HepG2 (cell line): Measurements from ENCODE around the gene DNAJC5. TPM values are rescaled to one million over a fixed set of nuclear protein-coding genes. Genes with fewer than 3 reads are reported as not detected.

ENCODE experiments used
- ATM ChIP-seq: fragments of 450-650 bp; IDR thresholded peaks from 2 replicates; pipeline ENCODE4 v1.7.1; 2017; ENCODE audit warnings: mild to moderate bottlenecking, borderline replicate concordance
- BRD4 ChIP-seq: sonication (generic); formaldehyde crosslinking; IDR thresholded peaks from 2 replicates; pipeline ENCODE4 v1.4.0; 2020; ENCODE audit warnings: missing genetic modification reagents
- ELF1 ChIP-seq: sonication (generic); formaldehyde crosslinking; IDR thresholded peaks from 2 replicates; pipeline ENCODE4 v1.4.0; 2020; ENCODE audit warnings: missing genetic modification reagents
- FOXA3 ChIP-seq: IDR thresholded peaks from 2 replicates; pipeline ENCODE4 v1.6.1; 2016; ENCODE audit warnings: missing genetic modification reagents, missing compliant biosample characterization
- FOXP1 ChIP-seq, 2 experiments: fragments of 450-650 bp in 1 of 2; IDR thresholded peaks; 2 replicates each; pipeline ENCODE4 v1.6.1; 2017 to 2018; ENCODE audit warnings: antibody characterized with exemption in 1 of 2
- MTERF4 ChIP-seq: sonication (generic); formaldehyde crosslinking; IDR thresholded peaks from 2 replicates; pipeline ENCODE4 v1.8.0; 2023; ENCODE audit warnings: mild to moderate bottlenecking, missing genetic modification reagents
- NFE2L1 ChIP-seq: sonication (generic); formaldehyde crosslinking; IDR thresholded peaks from 2 replicates; pipeline ENCODE4 v1.4.0; 2020; ENCODE audit warnings: missing genetic modification reagents, mild to moderate bottlenecking, borderline replicate concordance
- PCBP1 ChIP-seq: fragments of 200-400 bp; formaldehyde crosslinking; IDR thresholded peaks from 2 replicates; pipeline ENCODE4 v1.6.1; 2017; ENCODE audit warnings: mild to moderate bottlenecking, low read depth, low read length, borderline replicate concordance
- PCBP2 ChIP-seq: fragments of 200-400 bp; formaldehyde crosslinking; optimal IDR thresholded peaks from 2 replicates; pipeline ENCODE3; 2018; ENCODE audit warnings: low read length, low read depth; ENCODE audit not compliant: poor library complexity, severe bottlenecking
- POGZ ChIP-seq: sonication (generic); formaldehyde crosslinking; IDR thresholded peaks from 2 replicates; pipeline ENCODE4 v1.4.0; 2020; ENCODE audit warnings: mild to moderate bottlenecking, missing genetic modification reagents
- POLR2G ChIP-seq: fragments of 200-400 bp; formaldehyde crosslinking; IDR thresholded peaks from 2 replicates; pipeline ENCODE4 v1.6.1; 2018; ENCODE audit warnings: mild to moderate bottlenecking, low read depth, low read length, moderate library complexity
- PRDM4 ChIP-seq: sonication (generic); formaldehyde crosslinking; IDR thresholded peaks from 2 replicates; pipeline ENCODE4 v1.9.0; 2021; ENCODE audit warnings: missing genetic modification reagents, borderline replicate concordance
- SALL1 ChIP-seq: sonication (generic); formaldehyde crosslinking; IDR thresholded peaks from 2 replicates; pipeline ENCODE4 v1.8.0; 2022; ENCODE audit warnings: mild to moderate bottlenecking, missing genetic modification reagents
- SIN3B ChIP-seq: fragments of 150-350 bp; IDR thresholded peaks from 2 replicates; pipeline ENCODE4 v1.6.1; 2014; ENCODE audit warnings: low read length
- SRSF4 ChIP-seq: fragments of 200-400 bp; formaldehyde crosslinking; IDR thresholded peaks from one replicate; pipeline ENCODE4 v1.6.1; 2018; ENCODE audit warnings: mild to moderate bottlenecking, low read depth, low read length, moderate library complexity; ENCODE audit not compliant: poor library complexity, severe bottlenecking
- TRAFD1 ChIP-seq: sonication (generic); formaldehyde crosslinking; IDR thresholded peaks from 2 replicates; pipeline ENCODE4 v1.5.1; 2020; ENCODE audit warnings: missing genetic modification reagents, mild to moderate bottlenecking, borderline replicate concordance
- ZBED4 ChIP-seq: sonication (generic); formaldehyde crosslinking; IDR thresholded peaks from 2 replicates; pipeline ENCODE4 v1.4.0; 2020; ENCODE audit warnings: missing genetic modification reagents, borderline replicate concordance
- ZNF501 ChIP-seq: sonication (generic); formaldehyde crosslinking; IDR thresholded peaks from 2 replicates; pipeline ENCODE4 v1.5.1; 2020; ENCODE audit warnings: mild to moderate bottlenecking, moderate library complexity, missing genetic modification reagents
- ZNF746 ChIP-seq: sonication (generic); formaldehyde crosslinking; IDR thresholded peaks from 2 replicates; pipeline ENCODE4 v1.8.0; 2022; ENCODE audit warnings: mild to moderate bottlenecking, missing genetic modification reagents
- ZNF816 ChIP-seq: sonication (generic); formaldehyde crosslinking; IDR thresholded peaks from 2 replicates; pipeline ENCODE4 v1.8.0; 2022; ENCODE audit warnings: missing genetic modification reagents, mild to moderate bottlenecking, borderline replicate concordance
- ZSCAN29 ChIP-seq: sonication (generic); formaldehyde crosslinking; conservative IDR thresholded peaks from 2 replicates; pipeline ENCODE4 v1.4.0; 2020; ENCODE audit warnings: mild to moderate bottlenecking, missing genetic modification reagents
- polyA plus RNA-seq, 8 experiments: library from polyadenylated mRNA; depleted of rRNA in 3 of 8; stranded (reverse) in 7 of 8; unstranded in 1 of 8; fragments of >200 nt; fragmentation: Illumina TruSeq in 4 of 8; extraction: Trizol in 4 of 8; gene quantifications; 2 replicates each; pipeline versions ENCODE4 v1.2.1 to v1.2.3, GENCODE V29; 2011 to 2016; ENCODE audit warnings: low read depth in 4 of 8, missing spikeins in 1 of 8, mixed read lengths in 1 of 8; ENCODE audit not compliant: insufficient read depth in 1 of 8
- total RNA-seq, 5 experiments: library from RNA; depleted of rRNA; stranded (reverse); fragments of >200 nt; fragmentation: Illumina TruSeq; extraction: Trizol; gene quantifications; 2 replicates each; pipeline ENCODE4 v1.2.3, GENCODE V29; 2016; ENCODE audit warnings: low read depth in 1 of 5

Gene DNAJC5
- total and polyA plus RNA-seq, 2 of the 13 experiments (the other 11 are each of a cell fraction or from before 2014, with no cell fraction given) = 42.8 to 64.5 TPM

- TF ChIP-seq SRSF4 (no peak), TRAFD1 (CRISPR knock-in tag) (no peak), PCBP1 (0 out of 2 replicates have a peak, but pooled peaks have one; percentile 94), ZNF746 (CRISPR knock-in tag) (no peak), SIN3B (no peak), FOXP1 (IDR thresholded peaks at IDR 0.05) (0 out of 2 replicates have a peak, but pooled peaks have one; percentile 50), FOXP1 (CRISPR knock-in tag; IDR thresholded peaks at IDR 0.05) (no peak), SALL1 (CRISPR knock-in tag) (no peak), ATM (0 out of 2 replicates have a peak, but pooled peaks have one; percentile 39), POLR2G (no peak), ZNF501 (CRISPR knock-in tag) (no peak), FOXA3 (CRISPR knock-in tag) (no peak), PCBP2 (peak; percentile 99), PRDM4 (CRISPR knock-in tag) (no peak), BRD4 (CRISPR knock-in tag) (no peak), ZBED4 (CRISPR knock-in tag) (no peak), ELF1 (CRISPR knock-in tag) (no peak), ZNF816 (CRISPR knock-in tag) (no peak), MTERF4 (no peak), ZSCAN29 (0 out of 2 replicates have a peak, but pooled peaks have one; percentile 20), POGZ (CRISPR knock-in tag) (no peak), NFE2L1 (CRISPR knock-in tag) (no peak)
Observed at GRCh38 chr20:63970714-63971431, 75.9 kb downstream of the DNAJC5 start (continued).
